Stimulated activated effector memory CD8-positive, alpha-beta T cell treated with anti-CD3 and anti-CD28 coated beads, Interleukin-12 subunit alpha, Interleukin-12 subunit beta, amount 100 ng/mL, for 72 hours (primary cell): Measurements from ENCODE around the gene TEX2.
"Not testable (repeated sequence)": the region's sequence is repeated elsewhere in the genome, so short reads cannot be mapped to it uniquely, and the experiment has no call there.

ENCODE experiments used
- ATAC-seq: fragments of 150-1000 bp; cut with Tn5 transposase; 2 replicates; pipeline ENCODE4 v1.10.0; 2021
- DNase-seq, 2 donors: peaks; one replicate each; pipeline ENCODE4 v3.0.0; 2021 to 2022; ENCODE audit warnings: low spot score in 2 of 2
- H3K27ac Mint-ChIP-seq: one replicate; pipeline ENCODE4 v1.8.0; 2022; ENCODE audit warnings: mild to moderate bottlenecking, mixed read lengths
- H3K36me3 Mint-ChIP-seq: one replicate; pipeline ENCODE4 v1.8.0; 2022; ENCODE audit warnings: mild to moderate bottlenecking, mixed read lengths
- H3K4me1 Mint-ChIP-seq: one replicate; pipeline ENCODE4 v1.8.0; 2022; ENCODE audit warnings: mixed read lengths
- H3K4me3 Mint-ChIP-seq: one replicate; pipeline ENCODE4 v1.8.0; 2022; ENCODE audit warnings: mild to moderate bottlenecking, mixed read lengths
- H3K9me3 Mint-ChIP-seq: one replicate; pipeline ENCODE4 v1.8.0; 2022; ENCODE audit warnings: mixed read lengths

TEX2 gene

GRCh38 chr17:64213995-64214811 lies 48.9 kb downstream of the TEX2 start:
- no peak overlapping the region for H3K27ac Mint-ChIP-seq
- no peak overlapping the region for H3K4me3 Mint-ChIP-seq
- peaks cover 20% of the 10 kb centered on the region for H3K36me3 Mint-ChIP-seq
- ATAC-seq (no peak), DNase-seq (no peak)
- peaks cover 16% of the 10 kb centered on the region for H3K4me1 Mint-ChIP-seq
- H3K9me3 Mint-ChIP-seq = no peaks in the 10 kb centered on the region

- ATAC-seq = no peak
- peaks cover 20% of the 10 kb centered on the region for H3K36me3 Mint-ChIP-seq
- no peak overlapping the region for H3K27ac Mint-ChIP-seq
These were observed 50.9 kb downstream of the TEX2 start for GRCh38 chr17:64212122-64212521.

DNA sequence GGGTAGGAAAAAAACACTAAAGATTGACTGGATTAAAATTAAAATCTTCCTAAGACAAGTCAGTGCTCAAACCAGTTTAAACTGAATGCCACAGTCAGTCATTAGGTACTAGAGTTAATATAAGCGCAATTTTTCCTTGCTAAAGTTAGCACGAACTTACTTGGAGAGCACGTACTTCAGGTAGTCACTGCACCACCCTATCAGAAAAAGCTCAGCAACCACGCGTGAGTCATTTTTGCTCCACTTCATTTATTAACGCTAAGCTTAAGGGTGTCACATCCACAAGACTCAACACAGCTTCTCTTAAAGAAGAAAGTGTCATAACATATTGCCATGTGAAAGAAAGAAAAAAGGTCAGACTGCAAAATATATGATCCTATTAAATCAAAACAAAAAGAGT lies 53.1 kb downstream of the TEX2 start:
- DNase-seq (no peak), ATAC-seq (no peak)
- H3K36me3 Mint-ChIP-seq = peaks cover 20% of the 10 kb centered on the region
- H3K4me3 Mint-ChIP-seq = no peak overlapping the region
- no peaks in the 10 kb centered on the region for H3K4me1 Mint-ChIP-seq
- no peaks in the 10 kb centered on the region for H3K9me3 Mint-ChIP-seq
- H3K27ac Mint-ChIP-seq = no peak overlapping the region

More at GRCh38 chr17:64212122-64212521, 50.9 kb downstream of the TEX2 start:
- Mint-ChIP-seq H3K4me1 (peaks cover 7% of the 10 kb centered on the region), H3K4me3 (no peak overlapping the region), H3K9me3 (no peaks in the 10 kb centered on the region)
- DNase-seq = no peak

DNA sequence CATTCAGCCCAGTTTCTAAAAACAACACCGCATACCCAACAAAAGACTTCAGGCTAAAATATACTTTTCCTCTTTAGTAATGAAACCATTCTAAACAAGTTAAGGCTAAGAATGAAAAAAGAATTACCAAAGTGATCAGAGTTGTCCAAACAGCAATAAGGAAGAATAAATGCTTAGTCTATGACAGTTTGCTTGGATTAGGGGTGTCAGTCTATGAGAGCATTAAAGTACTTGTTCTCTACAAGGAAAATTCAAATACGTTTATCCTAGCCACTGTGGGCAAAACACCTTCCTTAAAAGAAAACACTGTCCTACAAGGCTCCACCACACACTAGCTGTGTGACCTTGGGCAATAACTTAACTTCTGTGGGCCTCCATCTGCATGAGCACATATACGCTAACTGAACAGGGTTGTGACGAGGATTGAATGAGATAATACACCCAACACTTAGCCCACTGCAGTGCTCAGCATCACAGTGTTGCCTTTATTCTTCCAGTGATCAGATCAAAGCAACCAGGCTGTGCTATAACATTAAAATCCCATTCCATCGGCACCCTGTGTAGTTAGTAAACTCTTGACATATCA lies 53.6 kb downstream of the TEX2 start:
- peaks cover 20% of the 10 kb centered on the region for H3K36me3 Mint-ChIP-seq
- H3K4me1 Mint-ChIP-seq = no peaks in the 10 kb centered on the region
- DNase-seq (no peak), ATAC-seq (no peak)
- H3K4me3 Mint-ChIP-seq = no peak overlapping the region
- H3K9me3 Mint-ChIP-seq = no peaks in the 10 kb centered on the region
- H3K27ac Mint-ChIP-seq = no peak overlapping the region

- not testable (repeated sequence) for H3K27ac Mint-ChIP-seq, H3K9me3 Mint-ChIP-seq, DNase-seq, H3K4me3 Mint-ChIP-seq, H3K4me1 Mint-ChIP-seq, ATAC-seq
- H3K36me3 Mint-ChIP-seq = peaks cover 19% of the 10 kb centered on the region
These were observed 54.4 kb downstream of the TEX2 start for GRCh38 chr17:64208656-64209055.

- Mint-ChIP-seq H3K9me3 (no peaks in the 10 kb centered on the region), H3K4me1 (peaks cover 30% of the 10 kb centered on the region), H3K4me3 (no peak overlapping the region), H3K36me3 (no peaks in the 10 kb centered on the region), H3K27ac (no peak overlapping the region)
- no peak for DNase-seq
- ATAC-seq = no peak
These were observed 57.3 kb downstream of the TEX2 start for GRCh38 chr17:64205804-64206203.

GRCh38 chr17:64203630-64204029 lies 59.4 kb downstream of the TEX2 start:
- DNase-seq = no peak
- Mint-ChIP-seq H3K9me3 (no peaks in the 10 kb centered on the region), H3K36me3 (no peaks in the 10 kb centered on the region), H3K4me1 (peaks cover 37% of the 10 kb centered on the region), H3K27ac (no peak overlapping the region), H3K4me3 (no peak overlapping the region)
- ATAC-seq = no peak

GRCh38 chr17:64202683-64203344 lies 60.2 kb downstream of the TEX2 start:
- no peaks in the 10 kb centered on the region for H3K36me3 Mint-ChIP-seq
- H3K27ac Mint-ChIP-seq = no peak overlapping the region
- H3K4me3 Mint-ChIP-seq = no peak overlapping the region
- ATAC-seq (peak; percentile 57), DNase-seq (no peak)
- peaks cover 37% of the 10 kb centered on the region for H3K4me1 Mint-ChIP-seq
- H3K9me3 Mint-ChIP-seq = no peaks in the 10 kb centered on the region

DNA sequence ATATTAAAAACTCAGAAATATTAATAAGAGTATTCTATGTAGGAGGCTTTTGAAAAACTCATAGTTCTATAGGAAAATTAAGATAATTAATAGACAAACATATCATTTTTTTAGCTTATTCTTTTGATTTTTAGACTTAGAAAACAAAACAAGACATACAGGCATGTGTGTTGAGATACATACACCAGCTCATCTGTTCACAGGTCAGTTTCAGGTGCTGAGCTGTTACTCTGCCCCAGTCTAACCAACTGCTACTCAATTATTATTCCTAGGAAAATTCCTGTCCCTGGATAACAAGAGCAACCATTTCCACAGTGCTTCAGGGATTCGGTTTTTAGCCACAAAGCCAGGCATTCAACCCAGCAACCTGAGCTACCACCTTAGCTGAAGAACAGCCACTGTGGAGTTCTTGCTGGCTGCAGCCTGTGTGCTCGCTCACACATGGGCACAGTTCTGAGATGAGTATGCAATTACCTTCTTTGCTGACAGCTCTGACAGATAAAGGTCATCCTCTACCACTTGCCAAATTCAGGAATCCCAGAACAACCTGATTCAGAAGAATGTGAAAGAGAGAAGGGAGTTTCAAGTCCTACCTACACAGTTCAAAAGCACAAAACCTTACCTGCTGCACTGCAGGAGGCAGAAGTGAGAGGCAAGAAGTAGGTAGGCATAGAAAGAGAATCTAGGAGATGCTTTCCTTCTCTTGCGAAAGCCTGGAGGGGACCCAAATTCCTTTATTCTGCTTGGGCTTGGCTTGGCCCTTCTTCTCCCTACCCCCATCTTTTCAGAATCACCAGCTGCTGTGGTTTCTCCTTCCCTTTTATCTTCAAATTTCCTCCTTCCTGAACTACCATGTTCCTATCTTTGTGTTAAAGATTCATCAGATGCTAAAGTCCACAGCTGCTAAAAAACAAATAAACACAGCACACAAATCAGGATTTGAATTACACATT lies 62.7 kb downstream of the TEX2 start:
- Mint-ChIP-seq H3K4me3 (no peak overlapping the region), H3K9me3 (no peaks in the 10 kb centered on the region), H3K27ac (no peak overlapping the region), H3K36me3 (no peaks in the 10 kb centered on the region), H3K4me1 (peaks cover 45% of the 10 kb centered on the region)
- ATAC-seq (peak; percentile 98), DNase-seq (no peak)

GRCh38 chr17:64198331-64199090 lies 64.5 kb downstream of the TEX2 start:
- Mint-ChIP-seq H3K4me3 (no peak overlapping the region), H3K27ac (no peak overlapping the region), H3K36me3 (no peaks in the 10 kb centered on the region), H3K4me1 (peaks cover 43% of the 10 kb centered on the region), H3K9me3 (no peaks in the 10 kb centered on the region)
- no peak for ATAC-seq
- no peak for DNase-seq

DNA sequence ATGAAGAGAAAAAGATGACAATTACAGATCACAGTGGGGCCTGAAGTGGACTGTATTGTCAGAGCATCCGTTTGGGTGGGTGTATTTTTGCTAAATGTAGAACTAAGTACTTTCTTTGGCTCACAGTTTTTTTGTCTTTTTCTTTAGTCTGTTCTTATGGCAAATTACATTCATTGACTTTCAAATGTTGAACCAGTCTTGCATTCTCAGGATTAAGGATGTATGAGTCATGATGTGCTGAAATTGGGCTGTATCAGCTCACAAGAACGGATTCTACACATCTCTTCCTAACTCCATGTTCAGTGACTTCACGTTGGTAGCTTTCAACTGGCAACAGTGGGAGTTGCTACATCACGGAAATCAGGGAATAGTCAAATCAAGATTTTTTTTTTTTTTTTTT lies 66.5 kb downstream of the TEX2 start:
- Mint-ChIP-seq H3K9me3 (no peaks in the 10 kb centered on the region), H3K27ac (no peak overlapping the region), H3K4me1 (peaks cover 24% of the 10 kb centered on the region), H3K36me3 (no peaks in the 10 kb centered on the region), H3K4me3 (no peak overlapping the region)
- ATAC-seq (no peak), DNase-seq (no peak)

DNA sequence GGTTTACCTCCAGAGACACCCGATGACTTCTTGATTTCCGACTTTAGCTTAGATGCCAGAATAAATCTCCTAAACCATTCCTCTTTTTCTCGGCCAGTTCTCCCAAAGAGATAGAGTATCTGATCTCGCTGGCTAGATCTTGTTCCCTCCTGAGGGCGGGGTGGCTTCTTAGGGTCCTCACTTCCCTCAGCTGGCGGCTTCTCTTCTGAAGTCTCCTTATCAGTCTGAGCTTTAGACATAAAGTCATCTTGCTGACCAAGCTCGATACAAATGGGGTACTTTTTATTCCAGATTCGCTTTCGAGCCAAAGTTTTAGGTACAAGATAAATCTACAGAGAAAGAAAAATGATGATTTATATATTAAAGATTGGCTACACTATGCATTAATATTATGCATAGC lies 69.5 kb downstream of the TEX2 start:
- Mint-ChIP-seq H3K9me3 (no peaks in the 10 kb centered on the region), H3K4me3 (no peak overlapping the region), H3K4me1 (peaks cover 9% of the 10 kb centered on the region), H3K27ac (no peak overlapping the region), H3K36me3 (no peaks in the 10 kb centered on the region)
- ATAC-seq = no peak
- DNase-seq = no peak

- Mint-ChIP-seq H3K27ac (no peak overlapping the region), H3K4me1 (peaks cover 9% of the 10 kb centered on the region), H3K9me3 (no peaks in the 10 kb centered on the region), H3K4me3 (no peak overlapping the region), H3K36me3 (peaks cover 6% of the 10 kb centered on the region)
- no peak for ATAC-seq
- no peak for DNase-seq
These were observed 70.5 kb downstream of the TEX2 start for GRCh38 chr17:64192589-64192988.

GRCh38 chr17:64190472-64190871 lies 72.6 kb downstream of the TEX2 start:
- peaks cover 5% of the 10 kb centered on the region for H3K4me1 Mint-ChIP-seq
- DNase-seq (no peak), ATAC-seq (no peak)
- H3K27ac Mint-ChIP-seq = no peak overlapping the region
- H3K4me3 Mint-ChIP-seq = no peak overlapping the region
- peaks cover 17% of the 10 kb centered on the region for H3K36me3 Mint-ChIP-seq
- no peaks in the 10 kb centered on the region for H3K9me3 Mint-ChIP-seq
